AG09319 (cell line): ENCODE results near the gene ATG7.
"Not testable (repeated sequence)": the region's sequence is repeated elsewhere in the genome, so short reads cannot be mapped to it uniquely, and the experiment has no call there.

Source experiments
- DNase-seq: peaks from one replicate; pipeline ENCODE4 v3.0.0-alpha.2; 2010; ENCODE audit warnings: low read depth; ENCODE audit errors: extremely low read depth
- CTCF ChIP-seq: IDR thresholded peaks from 2 replicates; pipeline ENCODE4 v1.5.1; 2011; ENCODE audit warnings: low read depth, mild to moderate bottlenecking, inconsistent platforms, low read length, moderate library complexity

Gene ATG7

GRCh38 chr3:11495948-11496557, 223.9 kb downstream of the ATG7 start:
- no peak for TF ChIP-seq CTCF
- DNase-seq, result no peak

GRCh38 chr3:11498177-11498576, 226.0 kb downstream of the ATG7 start:
- DNase-seq, result no peak
- TF ChIP-seq CTCF, result no peak

GRCh38 chr3:11498646-11499045, 226.4 kb downstream of the ATG7 start:
- no peak for DNase-seq
- TF ChIP-seq CTCF, result no peak

GRCh38 chr3:11499144-11499543, 226.9 kb downstream of the ATG7 start:
- TF ChIP-seq CTCF, result no peak
- DNase-seq, result no peak

GRCh38 chr3:11502413-11502812, 230.2 kb downstream of the ATG7 start:
- DNase-seq, result not testable (repeated sequence)

GRCh38 chr3:11507719-11508118, 235.5 kb downstream of the ATG7 start:
- no peak for TF ChIP-seq CTCF
- no peak for DNase-seq

- no peak for DNase-seq
- no peak for TF ChIP-seq CTCF
These were observed 236.4 kb downstream of the ATG7 start for GRCh38 chr3:11508346-11509172.
